EL (cell line): ENCODE data around the gene BACE2.
"Not testable (repeated sequence)": the region's sequence is repeated elsewhere in the genome, so short reads cannot be mapped to it uniquely, and the experiment has no call there.

Experiments used
- DNase-seq: peaks from one replicate; pipeline ENCODE4 v3.0.0-alpha.2; 2016

Gene BACE2

GRCh38 chr21:41243107-41243506 lies 75.1 kb downstream of the BACE2 start:
- DNase-seq = no peak

DNA sequence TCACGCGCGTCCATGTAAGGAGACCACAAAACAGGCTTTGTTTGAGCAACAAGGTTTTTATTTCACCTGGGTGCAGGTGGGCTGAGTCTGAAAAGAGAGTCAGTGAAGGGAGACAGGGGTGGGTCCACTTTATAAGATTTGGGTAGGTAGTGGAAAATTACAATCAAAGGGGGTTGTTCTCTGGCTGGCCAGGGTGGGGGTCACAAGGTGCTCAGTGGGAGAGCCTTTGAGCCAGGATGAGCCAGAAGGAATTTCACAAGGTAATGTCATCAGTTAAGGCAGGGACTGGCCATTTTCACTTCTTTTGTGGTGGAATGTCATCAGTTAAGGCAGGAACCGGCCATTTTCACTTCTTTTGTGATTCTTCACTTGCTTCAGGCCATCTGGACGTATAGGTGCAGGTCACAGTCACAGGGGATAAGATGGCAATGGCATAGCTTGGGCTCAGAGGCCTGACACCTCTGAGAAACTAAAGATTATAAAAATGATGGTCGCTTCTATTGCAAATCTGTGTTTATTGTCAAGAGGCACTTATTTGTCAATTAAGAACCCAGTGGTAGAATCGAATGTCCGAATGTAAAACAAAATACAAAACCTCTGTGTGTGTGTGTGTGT lies 76.4 kb downstream of the BACE2 start:
- DNase-seq = not testable (repeated sequence)

DNA sequence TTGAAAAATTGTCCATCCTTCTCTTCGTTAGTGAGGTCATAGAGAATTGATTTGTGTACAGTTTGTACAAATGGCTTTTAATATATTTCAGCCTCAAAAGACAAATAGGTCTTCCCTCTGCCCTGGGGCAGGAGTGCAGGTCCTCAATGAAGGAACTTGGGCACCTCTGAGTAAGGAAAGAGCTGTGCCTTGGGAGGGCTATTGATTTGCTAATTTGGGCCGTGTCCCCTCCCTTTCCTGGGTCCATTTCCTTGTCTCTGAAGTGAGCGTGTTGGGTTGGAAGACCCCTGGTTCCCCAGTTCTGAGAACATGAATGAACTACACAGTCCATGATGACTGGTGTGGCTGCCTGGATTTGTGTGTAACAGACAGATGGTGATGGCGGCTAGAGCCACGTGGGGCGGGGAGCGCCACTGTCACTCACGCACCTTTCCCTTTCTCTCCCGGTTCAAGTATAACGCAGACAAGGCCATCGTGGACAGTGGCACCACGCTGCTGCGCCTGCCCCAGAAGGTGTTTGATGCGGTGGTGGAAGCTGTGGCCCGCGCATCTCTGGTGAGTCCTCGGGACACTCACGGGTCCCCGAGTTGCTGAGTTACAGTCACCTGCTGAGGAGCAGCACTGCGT lies 77.7 kb downstream of the BACE2 start:
- DNase-seq = no peak

DNA sequence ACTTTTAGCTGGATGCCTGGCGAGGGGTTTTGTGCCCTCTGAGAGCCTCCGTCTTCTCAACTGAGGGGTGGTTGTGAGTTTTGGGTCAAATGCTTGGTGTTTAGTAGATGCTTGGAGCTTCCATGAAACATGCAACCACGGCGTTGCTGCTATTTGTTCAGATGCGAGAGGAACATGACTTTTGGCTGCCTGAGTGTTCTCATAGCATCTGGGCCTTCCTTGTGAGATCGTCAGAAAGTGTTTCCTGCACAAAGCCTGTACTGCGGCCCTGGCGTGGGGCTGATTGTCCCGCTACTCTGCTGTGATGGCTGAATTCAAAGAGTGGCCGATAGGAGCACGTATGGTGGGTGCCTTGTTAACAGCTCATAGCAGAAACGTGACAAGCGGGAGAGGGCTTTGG lies 78.8 kb downstream of the BACE2 start:
- DNase-seq = no peak

DNA sequence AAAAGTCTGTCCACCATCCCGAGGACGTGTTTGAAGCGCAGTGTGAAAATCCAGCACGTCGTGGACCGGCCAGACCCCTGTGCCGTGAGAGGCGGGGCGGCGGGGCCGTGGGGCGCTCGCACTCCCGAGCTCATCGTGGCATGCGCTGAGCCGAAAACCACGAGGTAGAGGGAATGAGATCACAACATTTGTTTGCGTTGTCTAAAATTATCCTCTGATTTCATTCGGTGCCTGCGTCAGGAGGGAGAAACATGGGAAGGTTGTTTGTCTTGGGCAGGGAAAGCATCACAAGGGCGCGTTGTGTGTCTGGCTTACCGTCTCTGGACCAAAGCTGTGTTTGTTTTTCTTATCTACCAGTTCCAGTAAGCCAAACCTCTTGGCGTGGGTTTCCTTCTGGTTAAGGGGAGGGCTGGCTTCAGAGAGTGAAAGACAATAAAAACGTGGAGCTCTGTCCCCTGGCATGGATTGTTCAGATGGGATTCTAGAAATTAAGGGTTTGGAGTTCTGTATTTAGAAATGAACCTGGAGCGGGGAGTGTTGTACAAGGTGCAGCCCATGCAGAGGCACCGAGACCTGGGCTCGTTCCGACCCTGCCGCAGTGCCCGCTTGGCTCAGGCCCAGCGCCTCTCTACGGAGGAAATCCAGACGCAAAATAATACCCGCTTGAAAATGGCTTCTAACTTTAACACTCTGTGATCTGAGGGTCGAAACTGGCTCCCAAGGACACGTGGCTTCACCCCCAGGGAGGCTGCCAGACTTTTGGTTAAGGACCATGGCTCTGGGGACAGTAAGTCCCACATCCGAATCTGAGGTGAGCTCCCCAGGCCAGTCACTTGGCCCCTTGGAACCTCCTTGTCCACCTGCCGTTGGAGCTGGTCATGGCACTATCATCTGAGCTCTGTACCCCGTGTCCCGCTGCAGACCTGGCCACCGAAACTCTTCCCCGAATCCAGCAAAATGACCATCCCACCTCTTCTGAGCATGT lies 79.9 kb downstream of the BACE2 start:
- DNase-seq = no peak

DNA sequence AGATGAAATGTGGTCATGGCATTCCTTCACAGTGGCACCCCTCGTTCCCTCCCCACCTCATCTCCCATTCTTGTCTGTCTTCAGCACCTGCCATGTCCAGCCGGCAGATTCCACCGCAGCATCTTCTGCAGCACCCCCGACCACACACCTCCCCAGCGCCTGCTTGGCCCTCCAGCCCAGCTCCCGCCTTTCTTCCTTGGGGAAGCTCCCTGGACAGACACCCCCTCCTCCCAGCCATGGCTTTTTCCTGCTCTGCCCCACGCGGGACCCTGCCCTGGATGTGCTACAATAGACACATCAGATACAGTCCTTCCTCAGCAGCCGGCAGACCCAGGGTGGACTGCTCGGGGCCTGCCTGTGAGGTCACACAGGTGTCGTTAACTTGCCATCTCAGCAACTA lies 81.5 kb downstream of the BACE2 start:
- no peak for DNase-seq

DNA sequence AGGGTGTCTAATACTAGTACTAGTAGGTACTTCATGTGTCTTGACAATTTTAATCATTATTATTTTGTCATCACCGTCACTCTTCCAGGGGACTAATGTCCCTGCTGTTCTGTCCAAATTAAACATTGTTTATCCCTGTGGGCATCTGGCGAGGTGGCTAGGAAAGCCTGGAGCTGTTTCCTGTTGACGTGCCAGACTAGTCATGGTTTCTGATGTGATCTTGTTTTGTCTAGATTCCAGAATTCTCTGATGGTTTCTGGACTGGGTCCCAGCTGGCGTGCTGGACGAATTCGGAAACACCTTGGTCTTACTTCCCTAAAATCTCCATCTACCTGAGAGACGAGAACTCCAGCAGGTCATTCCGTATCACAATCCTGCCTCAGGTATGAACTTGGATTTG lies 82.6 kb downstream of the BACE2 start:
- no peak for DNase-seq

DNA sequence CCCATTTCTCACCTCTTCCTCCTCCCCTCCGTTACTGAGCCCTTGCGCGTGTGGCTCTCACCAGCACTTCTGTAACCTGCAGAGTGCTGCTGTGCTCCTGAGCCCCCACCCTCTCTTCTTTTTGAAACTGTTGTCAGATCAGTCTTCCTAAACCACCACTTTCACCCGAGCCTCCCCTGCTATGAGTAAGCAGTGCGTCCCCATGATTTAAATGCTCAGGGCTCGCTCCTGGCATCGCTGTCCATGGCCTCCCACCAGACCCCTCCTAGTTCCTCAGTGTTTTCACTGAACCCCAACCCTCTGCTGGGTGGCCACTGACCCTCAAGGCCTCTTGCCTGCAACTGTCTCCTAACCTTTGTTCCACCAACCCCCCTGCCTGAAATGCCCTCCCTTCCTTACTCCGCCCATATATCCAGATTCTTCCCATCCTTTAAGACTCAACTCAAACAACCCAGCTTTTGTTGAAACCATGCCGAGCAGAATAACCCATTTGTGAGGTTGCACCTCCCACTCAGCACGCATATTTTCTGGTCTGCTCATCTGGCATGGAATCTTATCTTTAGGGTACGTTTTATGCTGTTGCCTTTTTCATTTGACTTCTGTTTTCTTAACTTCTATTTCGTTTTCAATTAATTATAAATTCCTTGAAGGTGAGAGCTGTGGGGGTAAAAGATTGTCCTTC lies 84.1 kb downstream of the BACE2 start:
- peak; percentile 55 for DNase-seq

DNA sequence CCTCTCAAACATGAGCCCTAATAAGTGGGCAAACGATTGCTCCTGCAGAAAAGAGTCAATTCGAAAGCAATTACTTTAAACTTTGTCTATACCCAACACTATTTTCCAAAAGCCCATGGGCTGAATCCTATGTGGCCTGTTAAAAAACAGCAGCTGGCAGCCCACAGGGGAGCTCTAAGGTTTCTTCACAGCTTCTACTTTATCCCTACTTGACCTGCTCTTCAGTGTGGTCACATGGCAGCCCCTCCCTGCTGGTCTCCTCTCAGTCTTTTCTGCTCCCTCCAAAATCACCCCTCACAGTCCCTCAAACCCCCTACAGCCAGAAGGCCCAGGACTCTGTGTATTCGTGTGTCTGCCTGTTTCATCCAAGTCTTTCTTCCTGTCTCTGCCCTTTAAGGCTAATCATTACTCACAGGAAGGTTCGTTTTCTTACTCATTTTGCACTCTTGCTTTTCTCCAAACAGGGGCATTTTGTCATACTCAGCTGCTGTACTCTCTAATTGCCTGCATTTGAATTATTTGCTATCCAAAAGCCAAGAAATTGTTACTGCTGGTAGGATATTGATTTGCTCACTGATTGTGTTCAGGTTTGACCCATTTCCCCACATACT lies 86.2 kb downstream of the BACE2 start:
- DNase-seq = peak; percentile 3

- no peak for DNase-seq
These were observed 87.2 kb downstream of the BACE2 start for GRCh38 chr21:41255190-41255589.

DNA sequence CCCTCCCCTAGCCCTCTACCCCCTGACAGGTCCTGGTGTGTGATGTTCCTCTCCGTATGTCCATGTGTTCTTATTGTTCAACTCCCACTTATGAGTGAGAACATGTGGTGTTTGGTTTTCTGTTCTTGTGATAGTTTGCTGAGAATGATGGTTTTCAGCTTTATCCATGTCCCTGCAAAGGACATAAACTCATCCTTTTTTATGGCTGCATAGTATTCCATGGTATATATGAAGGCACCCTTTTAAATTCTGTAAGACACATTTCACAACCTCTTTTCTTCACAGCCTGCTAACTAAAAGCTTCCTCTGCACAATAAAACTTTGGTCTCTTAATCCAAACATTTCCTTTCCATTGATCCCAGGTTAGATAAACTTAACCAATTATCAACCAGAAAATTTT lies 88.3 kb downstream of the BACE2 start:
- not testable (repeated sequence) for DNase-seq

- no peak for DNase-seq
These were observed 89.1 kb downstream of the BACE2 start for GRCh38 chr21:41256771-41257702.

DNA sequence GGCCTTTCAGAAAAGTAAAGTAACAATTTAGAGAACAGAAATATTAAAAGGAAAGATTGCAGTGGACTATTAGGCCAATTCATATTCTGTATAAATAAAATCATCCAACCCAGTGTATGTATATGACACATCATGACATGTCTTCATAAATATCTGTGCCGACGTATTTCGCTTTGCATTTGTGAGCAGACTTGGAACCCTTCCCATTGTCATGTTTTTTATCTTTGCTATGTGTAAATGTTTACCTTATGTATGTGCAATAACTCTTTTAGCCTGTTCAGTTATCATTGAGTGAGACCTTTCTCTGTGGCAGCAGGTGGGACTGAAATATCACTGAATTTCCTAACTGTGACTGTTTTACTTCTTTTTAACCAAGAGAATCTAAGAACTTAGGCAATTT lies 90.7 kb downstream of the BACE2 start:
- no peak for DNase-seq

- DNase-seq = no peak
These were observed 92.5 kb downstream of the BACE2 start for GRCh38 chr21:41260428-41260827.

DNA sequence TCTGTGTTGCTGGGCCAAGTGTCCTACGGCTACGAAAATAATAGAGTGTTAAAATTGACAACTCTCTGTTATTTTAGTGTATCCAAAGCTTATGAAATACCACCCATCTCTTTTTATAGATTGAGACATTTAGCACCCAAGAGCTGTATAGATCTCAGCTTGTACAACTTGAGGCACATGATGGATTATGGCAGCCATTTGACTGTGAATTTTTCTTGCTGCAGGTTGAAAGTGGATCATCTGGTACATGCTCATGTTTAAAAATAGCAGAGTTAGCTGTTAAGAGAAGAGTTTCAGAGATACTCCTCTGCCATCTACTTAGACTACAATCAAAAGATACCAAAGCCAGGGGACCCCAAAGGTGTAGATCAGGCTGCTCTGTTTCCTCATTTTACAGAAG lies 99.4 kb downstream of the BACE2 start:
- no peak for DNase-seq

- DNase-seq = no peak
These were observed 101.6 kb downstream of the BACE2 start for GRCh38 chr21:41269535-41269934.

DNA sequence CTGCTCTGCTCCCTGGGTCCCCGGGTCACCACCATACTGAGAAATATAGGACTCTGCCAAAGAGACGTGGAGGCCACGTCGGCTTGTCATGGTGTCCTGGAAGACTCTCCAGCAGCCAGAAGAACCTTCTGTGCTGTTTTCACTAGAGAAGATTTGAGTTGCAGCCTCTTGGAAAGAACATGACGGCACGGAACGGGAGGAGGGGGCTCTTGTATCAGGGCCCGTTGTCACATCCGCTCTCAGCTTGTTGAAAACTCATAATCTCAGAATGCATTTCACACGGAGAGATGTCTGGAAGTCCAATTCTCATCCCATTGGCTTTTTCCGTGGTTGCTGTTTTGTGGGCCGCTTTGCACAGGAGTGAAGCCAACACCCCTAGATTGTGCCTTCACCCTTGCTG lies 109.2 kb downstream of the BACE2 start:
- no peak for DNase-seq

- no peak for DNase-seq
These were observed 109.9 kb downstream of the BACE2 start for GRCh38 chr21:41277846-41278245.

DNA sequence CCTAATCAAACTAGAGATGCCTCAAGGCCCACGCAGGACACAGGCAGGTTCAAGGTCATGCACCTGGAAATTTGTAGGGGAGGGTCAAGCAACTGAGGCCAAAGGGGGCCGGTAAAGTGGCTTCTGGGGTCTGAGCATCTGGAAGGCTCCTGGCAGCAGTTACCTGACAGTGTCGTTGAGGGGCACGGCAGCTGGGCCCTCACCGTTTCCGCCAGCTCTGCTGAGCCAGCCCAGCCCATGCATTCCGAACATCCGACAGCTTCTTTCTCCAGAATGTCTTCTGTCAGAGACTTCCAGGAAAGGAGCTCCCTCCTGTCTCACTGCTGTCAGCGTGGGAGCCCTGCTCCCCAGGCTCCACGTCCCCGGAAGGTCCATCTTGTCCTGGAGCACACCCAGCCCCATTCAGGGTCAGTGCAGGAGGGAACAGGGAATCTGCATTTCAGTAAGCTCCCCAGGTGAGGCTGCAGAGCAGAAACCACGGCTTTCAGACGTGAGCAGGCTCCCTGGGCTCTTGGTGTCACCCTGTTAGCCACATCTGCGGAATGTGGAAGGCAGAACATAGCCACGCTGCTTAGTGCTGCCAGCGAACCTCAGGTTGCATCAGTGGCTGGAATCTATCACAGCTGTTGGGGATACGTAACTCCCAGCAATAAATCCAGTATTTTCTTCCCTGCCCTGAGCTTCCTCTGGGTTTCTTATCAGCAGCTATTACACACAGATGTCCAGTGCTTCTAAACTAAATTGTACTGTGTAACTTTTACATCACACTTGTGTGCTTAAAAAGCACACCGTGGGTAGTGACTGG lies 112.4 kb downstream of the BACE2 start:
- DNase-seq = no peak

- no peak for DNase-seq
These were observed 114.5 kb downstream of the BACE2 start for GRCh38 chr21:41282412-41282811.
